ENCODE measurements around the gene ZNF488. TPM values are rescaled to one million over a fixed set of nuclear protein-coding genes. Genes with fewer than 3 reads are reported as not detected.

ZNF488 gene
- total RNA-seq, 1 donor from 2014 or later, result under 0.01 TPM

DNA sequence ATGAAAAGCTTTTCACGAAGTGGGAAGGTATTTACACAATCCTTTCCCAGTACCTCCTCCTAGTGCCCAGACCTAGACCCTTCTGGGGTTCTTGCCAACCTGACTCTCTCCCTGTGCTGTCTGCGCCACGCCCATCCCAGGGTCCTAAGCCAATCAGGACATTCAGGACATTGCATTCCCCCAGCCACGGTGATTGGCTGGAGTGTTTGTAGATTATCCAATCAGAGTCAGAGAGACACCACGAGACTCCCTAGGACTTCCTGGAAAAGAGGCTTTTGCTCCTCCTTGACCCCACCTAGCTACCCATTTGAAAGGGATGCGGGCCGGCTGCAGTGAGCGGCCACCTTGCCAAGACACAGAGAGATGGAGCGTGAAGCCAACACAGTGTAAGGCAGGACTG lies 65.4 kb downstream of the ZNF488 start:
- no peak for TF ChIP-seq CTCF (IDR thresholded peaks at IDR 0.05; ENCODE audit: insufficient read depth, low read length, severe bottlenecking)
- H3K36me3 ChIP-seq (ENCODE audit: control insufficient read depth, insufficient read depth, low read length), result no peaks in the 10 kb centered on the region
- no peak overlapping the region for H3K4me3 ChIP-seq (ENCODE audit: low read depth, low read length)
- DNase-seq (ENCODE audit: low read depth) (no peak), FAIRE-seq (no peak)
- peaks cover 5% of the 10 kb centered on the region for H3K27me3 ChIP-seq (ENCODE audit: control insufficient read depth, insufficient read depth, low read length)

- no peak for DNase-seq (ENCODE audit: low read depth)
- TF ChIP-seq CTCF (IDR thresholded peaks at IDR 0.05; ENCODE audit: insufficient read depth, low read length, severe bottlenecking), result no peak
- no peak for FAIRE-seq
These were observed 66.8 kb downstream of the ZNF488 start for GRCh38 chr10:47317251-47317650.

DNA sequence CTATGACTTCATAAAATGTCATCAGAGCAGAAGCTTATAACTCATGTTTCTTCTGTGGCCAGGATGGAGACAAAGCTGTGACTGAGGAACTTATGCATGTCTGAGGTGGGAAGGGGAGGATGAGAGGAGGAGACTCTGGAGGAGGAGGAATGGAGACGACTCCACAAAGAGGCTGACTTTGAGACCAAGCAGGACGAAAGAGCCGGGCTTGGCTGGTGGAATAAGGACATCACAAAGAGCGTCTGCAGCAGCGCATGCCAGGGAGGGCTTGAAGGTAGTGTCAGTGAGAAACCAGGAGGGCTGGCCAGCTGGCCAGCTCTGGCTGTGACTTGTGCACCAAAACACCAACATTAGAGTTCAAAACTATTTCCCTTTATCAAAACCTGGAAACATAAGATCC lies 68.0 kb downstream of the ZNF488 start:
- H3K27me3 ChIP-seq (ENCODE audit: control insufficient read depth, insufficient read depth, low read length), result peaks cover 6% of the 10 kb centered on the region
- FAIRE-seq, result no peak
- TF ChIP-seq CTCF (IDR thresholded peaks at IDR 0.05; ENCODE audit: insufficient read depth, low read length, severe bottlenecking), result no peak
- H3K36me3 ChIP-seq (ENCODE audit: control insufficient read depth, insufficient read depth, low read length), result no peaks in the 10 kb centered on the region
- no peak for DNase-seq (ENCODE audit: low read depth)
- no peak overlapping the region for H3K4me3 ChIP-seq (ENCODE audit: low read depth, low read length)

More at GRCh38 chr10:47317251-47317650, 66.8 kb downstream of the ZNF488 start:
- Histone ChIP-seq H3K27me3 (ENCODE audit: control insufficient read depth, insufficient read depth, low read length) (peaks cover 5% of the 10 kb centered on the region), H3K36me3 (ENCODE audit: control insufficient read depth, insufficient read depth, low read length) (no peaks in the 10 kb centered on the region), H3K4me3 (ENCODE audit: low read depth, low read length) (no peak overlapping the region)

Other genes with a start within 250 kb of the ZNF488 start
- not detected in 2 replicates for gene GDF10, start 84.1 kb downstream of the ZNF488 start, total RNA-seq
- gene GDF2, start 61.8 kb downstream of the ZNF488 start, total RNA-seq, result not detected in 2 replicates
- not detected in 2 replicates for gene RBP3, start 35.9 kb downstream of the ZNF488 start, total RNA-seq
- 79.4 and 176 TPM in 2 replicates for gene ANXA8, start 99.8 kb upstream of the ZNF488 start, total RNA-seq
- gene FAM25G, start 107.4 kb upstream of the ZNF488 start, total RNA-seq, result 1.4 TPM in 1 of 2 replicates, not detected in the other
- 2.3 and 3.7 TPM in 2 replicates for gene AGAP9, start 139.3 kb upstream of the ZNF488 start, total RNA-seq

Measured in bronchial epithelial cell (primary cell).